SIG-M5 treated with dmso at 0.1 percent for 504 hours (cell line): Measurements from ENCODE around the gene SMARCA2.

Experiments
- DNase-seq: peaks from one replicate; lab custom pipeline; 2025; ENCODE audit not compliant: unreplicated experiment; lab: John Stamatoyannopoulos, UW

The SMARCA2 gene

GRCh38 chr9:2014696-2015580 lies at the start of gene SMARCA2:
Gene SMARCA2 (plus strand): TSS chr9:2015347. CDS start chr9:2029023, 13,676 bp downstream.
- peak; percentile 98 for DNase-seq

- no peak for DNase-seq
Measured at GRCh38 chr9:1966725-1967366, 48.3 kb upstream of the SMARCA2 start.

GRCh38 chr9:1969160-1969559 lies 46.0 kb upstream of the SMARCA2 start:
- no peak for DNase-seq

- no peak for DNase-seq
Measured at GRCh38 chr9:1969898-1970297, 45.2 kb upstream of the SMARCA2 start.

GRCh38 chr9:1972672-1973071 lies 42.5 kb upstream of the SMARCA2 start:
- DNase-seq, result no peak

- DNase-seq, result no peak
Measured at GRCh38 chr9:1977026-1977425, 38.1 kb upstream of the SMARCA2 start.

- peak; percentile 2 for DNase-seq
Measured at GRCh38 chr9:1978941-1979340, 36.2 kb upstream of the SMARCA2 start.

GRCh38 chr9:1979741-1980367 lies 35.3 kb upstream of the SMARCA2 start:
- peak; percentile 79 for DNase-seq

- no peak for DNase-seq
Measured at GRCh38 chr9:1980387-1980786, 34.8 kb upstream of the SMARCA2 start.

- DNase-seq, result no peak
Measured at GRCh38 chr9:1982074-1982473, 33.1 kb upstream of the SMARCA2 start.

GRCh38 chr9:1986341-1986740 lies 28.8 kb upstream of the SMARCA2 start:
- DNase-seq, result no peak

- no peak for DNase-seq
Measured at GRCh38 chr9:1989500-1989899, 25.6 kb upstream of the SMARCA2 start.

- no peak for DNase-seq
Measured at GRCh38 chr9:1994180-1994579, 21.0 kb upstream of the SMARCA2 start.

- no peak for DNase-seq
Measured at GRCh38 chr9:1995084-1995483, 20.1 kb upstream of the SMARCA2 start.

GRCh38 chr9:1996156-1996555 lies 19.0 kb upstream of the SMARCA2 start:
- no peak for DNase-seq

GRCh38 chr9:1997646-1998045 lies 17.5 kb upstream of the SMARCA2 start:
- no peak for DNase-seq

GRCh38 chr9:1998111-1998510 lies 17.0 kb upstream of the SMARCA2 start:
- DNase-seq, result no peak

- peak; percentile 36 for DNase-seq
Measured at GRCh38 chr9:2000314-2000713, 14.8 kb upstream of the SMARCA2 start.

GRCh38 chr9:2008372-2008771 lies 6.8 kb upstream of the SMARCA2 start:
- DNase-seq, result no peak

- DNase-seq, result no peak
Measured at GRCh38 chr9:2012347-2012746, 2.8 kb upstream of the SMARCA2 start.

GRCh38 chr9:2013743-2014475 lies 1.2 kb upstream of the SMARCA2 start:
- peak; percentile 84 for DNase-seq
